Panc1 (cell line): ENCODE measurements around the gene VAPA. TPM values are rescaled to one million over a fixed set of nuclear protein-coding genes. Genes with fewer than 3 reads are reported as not detected.

Experiments
- ATAC-seq: fragments of 200-7000 bp; cut with Tn5 transposase; 2 replicates; pipeline ENCODE4 v1.9.1; 2020; ENCODE audit warnings: mild to moderate bottlenecking, moderate library complexity
- BruUV-seq: library from RNA; stranded (reverse); fragments of 400-500 nt; replicated peaks from 2 replicates; lab custom pipeline; 2021; lab: Mats Ljungman, UMichigan
- CTCF ChIA-PET: fragments of 300-600 bp; sonication (Branson Sonifier 250); formaldehyde crosslinking; loops from one replicate; lab custom pipeline; 2022; ENCODE audit warnings: antibody characterized with exemption; lab: Charles Lee
- POLR2A ChIA-PET: fragments of 300-600 bp; sonication (Branson Sonifier 250); formaldehyde crosslinking; loops from one replicate; lab custom pipeline; 2022; ENCODE audit warnings: antibody characterized with exemption; lab: Charles Lee
- DNase-seq: peaks from one replicate; pipeline ENCODE4 v3.0.0-alpha.2; 2010; ENCODE audit warnings: low read depth, low spot score
- H3K27ac ChIP-seq: 2 replicates; pipeline ENCODE4 v1.5.1; 2011; ENCODE audit warnings: mild to moderate bottlenecking, low read length, inconsistent platforms
- H3K27me3 ChIP-seq: fragments of 200-500 bp; sonication (Bioruptor generic); 2 replicates; pipeline ENCODE4 v1.6.0; 2014; ENCODE audit warnings: low read length, inconsistent platforms; ENCODE audit not compliant: control insufficient read depth, insufficient read depth
- H3K36me3 ChIP-seq: fragments of 200-500 bp; sonication (Bioruptor generic); 2 replicates; pipeline ENCODE4 v1.5.1; 2014; ENCODE audit warnings: inconsistent platforms, mild to moderate bottlenecking, low read length, moderate library complexity; ENCODE audit not compliant: control insufficient read depth, insufficient read depth
- H3K4me1 ChIP-seq: 2 replicates; pipeline ENCODE4 v1.5.1; 2011; ENCODE audit warnings: inconsistent platforms, mild to moderate bottlenecking, low read length, moderate library complexity; ENCODE audit not compliant: control insufficient read depth, insufficient read depth
- H3K4me3 ChIP-seq, 2 experiments: 2 replicates each; pipeline ENCODE4 v1.5.1; 2011 to 2012; ENCODE audit warnings: low read depth in 2 of 2, low read length in 2 of 2, mild to moderate bottlenecking in 2 of 2, inconsistent platforms in 1 of 2, moderate library complexity in 1 of 2
- H3K9me3 ChIP-seq: fragments of 200-500 bp; sonication (Bioruptor generic); 2 replicates; pipeline ENCODE4 v1.5.1; 2014; ENCODE audit warnings: low read depth, mild to moderate bottlenecking, inconsistent platforms, low read length, moderate library complexity; ENCODE audit not compliant: control insufficient read depth, insufficient read depth
- POLR2AphosphoS5 ChIP-seq: IDR thresholded peaks from 2 replicates; pipeline ENCODE4 v1.6.1; 2012; ENCODE audit warnings: mild to moderate bottlenecking, low read depth, low read length, moderate library complexity
- SIN3A ChIP-seq: IDR thresholded peaks from 2 replicates; pipeline ENCODE4 v1.6.1; 2012; ENCODE audit warnings: low read depth, mild to moderate bottlenecking, low read length, moderate library complexity, borderline replicate concordance; ENCODE audit not compliant: insufficient read depth
- TCF7L2 ChIP-seq: IDR thresholded peaks from 2 replicates; pipeline ENCODE4 v1.6.1; 2011; ENCODE audit warnings: mild to moderate bottlenecking, low read depth, low read length, inconsistent platforms
- in situ Hi-C: cut with HindIII; loops from 2 replicates; pipeline ENCODE4 v1.10.0; 2016; ENCODE audit warnings: low sequenced_read_pairs, low pct_unique_long_range_greater_than_20kb
- intact Hi-C: fragments of 100-400 bp; cut with micrococcal nuclease; formaldehyde crosslinking; loops from one replicate; pipeline ENCODE4 v1.10.0; 2022; ENCODE audit not compliant: unreplicated experiment
- total RNA-seq: library from RNA; stranded (reverse); gene quantifications from one replicate; pipeline ENCODE4 v1.2.1, GENCODE V29; 2021; ENCODE audit not compliant: unreplicated experiment
- TF ChIP-seq, protein P1 (sequence below), 2 experiments: IDR thresholded peaks; 2 replicates each; pipeline ENCODE4 v1.6.1; 2011 to 2012; ENCODE audit warnings: low read depth in 2 of 2, control low read depth in 1 of 2, low read length in 1 of 2, mild to moderate bottlenecking in 1 of 2, moderate library complexity in 1 of 2; ENCODE audit not compliant: insufficient read depth in 1 of 2
- TF ChIP-seq, protein P2 (sequence below): fragments of 450-650 bp; IDR thresholded peaks from 2 replicates; pipeline ENCODE4 v1.5.1; 2017; ENCODE audit warnings: mild to moderate bottlenecking

VAPA gene
- total RNA-seq, 1 experiment from 2014 or later: 228 TPM

DNA sequence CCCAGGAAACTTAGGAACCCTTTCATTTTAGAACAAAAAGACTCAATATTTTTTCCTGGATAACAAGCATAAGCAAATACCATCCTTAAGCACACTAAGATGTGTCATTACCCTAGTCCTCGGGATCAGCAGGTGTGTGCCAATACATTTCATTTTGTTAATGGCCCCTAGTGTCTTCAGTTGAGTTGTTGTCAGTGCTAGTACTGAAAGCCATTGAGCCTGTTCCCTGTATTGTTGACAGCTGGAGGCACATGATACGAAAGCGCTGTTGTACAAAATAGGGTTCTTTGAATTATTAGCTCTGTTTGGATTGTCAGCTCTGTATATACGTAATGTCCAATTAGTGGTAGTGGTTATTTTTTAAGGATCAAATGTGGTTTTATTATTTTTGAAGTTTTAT, 29.5 kb downstream of the VAPA start:
- TF ChIP-seq, protein P1, sequence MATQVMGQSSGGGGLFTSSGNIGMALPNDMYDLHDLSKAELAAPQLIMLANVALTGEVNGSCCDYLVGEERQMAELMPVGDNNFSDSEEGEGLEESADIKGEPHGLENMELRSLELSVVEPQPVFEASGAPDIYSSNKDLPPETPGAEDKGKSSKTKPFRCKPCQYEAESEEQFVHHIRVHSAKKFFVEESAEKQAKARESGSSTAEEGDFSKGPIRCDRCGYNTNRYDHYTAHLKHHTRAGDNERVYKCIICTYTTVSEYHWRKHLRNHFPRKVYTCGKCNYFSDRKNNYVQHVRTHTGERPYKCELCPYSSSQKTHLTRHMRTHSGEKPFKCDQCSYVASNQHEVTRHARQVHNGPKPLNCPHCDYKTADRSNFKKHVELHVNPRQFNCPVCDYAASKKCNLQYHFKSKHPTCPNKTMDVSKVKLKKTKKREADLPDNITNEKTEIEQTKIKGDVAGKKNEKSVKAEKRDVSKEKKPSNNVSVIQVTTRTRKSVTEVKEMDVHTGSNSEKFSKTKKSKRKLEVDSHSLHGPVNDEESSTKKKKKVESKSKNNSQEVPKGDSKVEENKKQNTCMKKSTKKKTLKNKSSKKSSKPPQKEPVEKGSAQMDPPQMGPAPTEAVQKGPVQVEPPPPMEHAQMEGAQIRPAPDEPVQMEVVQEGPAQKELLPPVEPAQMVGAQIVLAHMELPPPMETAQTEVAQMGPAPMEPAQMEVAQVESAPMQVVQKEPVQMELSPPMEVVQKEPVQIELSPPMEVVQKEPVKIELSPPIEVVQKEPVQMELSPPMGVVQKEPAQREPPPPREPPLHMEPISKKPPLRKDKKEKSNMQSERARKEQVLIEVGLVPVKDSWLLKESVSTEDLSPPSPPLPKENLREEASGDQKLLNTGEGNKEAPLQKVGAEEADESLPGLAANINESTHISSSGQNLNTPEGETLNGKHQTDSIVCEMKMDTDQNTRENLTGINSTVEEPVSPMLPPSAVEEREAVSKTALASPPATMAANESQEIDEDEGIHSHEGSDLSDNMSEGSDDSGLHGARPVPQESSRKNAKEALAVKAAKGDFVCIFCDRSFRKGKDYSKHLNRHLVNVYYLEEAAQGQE (IDR thresholded peaks at IDR 0.05; ENCODE audit: insufficient read depth in 1 of 2, low read depth in 2 of 2, low read length in 1 of 2): no peak
- TF ChIP-seq POLR2AphosphoS5: no peak
- no peak for TF ChIP-seq TCF7L2
- TF ChIP-seq SIN3A: no peak
- TF ChIP-seq, protein P2, sequence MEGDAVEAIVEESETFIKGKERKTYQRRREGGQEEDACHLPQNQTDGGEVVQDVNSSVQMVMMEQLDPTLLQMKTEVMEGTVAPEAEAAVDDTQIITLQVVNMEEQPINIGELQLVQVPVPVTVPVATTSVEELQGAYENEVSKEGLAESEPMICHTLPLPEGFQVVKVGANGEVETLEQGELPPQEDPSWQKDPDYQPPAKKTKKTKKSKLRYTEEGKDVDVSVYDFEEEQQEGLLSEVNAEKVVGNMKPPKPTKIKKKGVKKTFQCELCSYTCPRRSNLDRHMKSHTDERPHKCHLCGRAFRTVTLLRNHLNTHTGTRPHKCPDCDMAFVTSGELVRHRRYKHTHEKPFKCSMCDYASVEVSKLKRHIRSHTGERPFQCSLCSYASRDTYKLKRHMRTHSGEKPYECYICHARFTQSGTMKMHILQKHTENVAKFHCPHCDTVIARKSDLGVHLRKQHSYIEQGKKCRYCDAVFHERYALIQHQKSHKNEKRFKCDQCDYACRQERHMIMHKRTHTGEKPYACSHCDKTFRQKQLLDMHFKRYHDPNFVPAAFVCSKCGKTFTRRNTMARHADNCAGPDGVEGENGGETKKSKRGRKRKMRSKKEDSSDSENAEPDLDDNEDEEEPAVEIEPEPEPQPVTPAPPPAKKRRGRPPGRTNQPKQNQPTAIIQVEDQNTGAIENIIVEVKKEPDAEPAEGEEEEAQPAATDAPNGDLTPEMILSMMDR: no peak
- BruUV-seq: no TSS peak
- ChIA-PET POLR2A (no interaction called here), CTCF (no interaction called here)
- intact Hi-C loops (no loop called here), in situ Hi-C loops (no loop called here)
- H3K27ac ChIP-seq: no peak overlapping the region
- ATAC-seq (no peak), DNase-seq (no peak)
- H3K4me3 ChIP-seq: no peak overlapping the region
- H3K9me3 ChIP-seq: no peaks in the 10 kb centered on the region
- H3K4me1 ChIP-seq: no peaks in the 10 kb centered on the region
- H3K27me3 ChIP-seq: no peaks in the 10 kb centered on the region
- peaks cover 33% of the 10 kb centered on the region for H3K36me3 ChIP-seq

DNA sequence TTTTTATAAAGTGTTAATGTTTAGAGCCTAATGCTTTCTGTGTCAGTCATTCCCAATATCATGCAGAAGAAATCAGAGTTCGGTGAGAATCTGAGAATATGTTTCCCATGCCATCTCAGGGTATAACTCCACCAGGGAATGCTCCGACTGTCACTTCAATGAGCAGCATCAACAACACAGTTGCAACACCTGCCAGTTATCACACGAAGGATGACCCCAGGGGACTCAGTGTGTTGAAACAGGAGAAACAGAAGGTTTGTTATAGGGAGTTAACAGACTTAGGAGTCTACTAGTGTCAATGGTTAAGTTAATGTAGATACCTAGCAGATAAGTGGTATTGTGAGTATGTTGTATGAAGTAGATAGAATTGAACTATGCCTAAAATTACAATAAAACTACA, 31.0 kb downstream of the VAPA start:
- POLR2A ChIA-PET: no interaction called here
- no peaks in the 10 kb centered on the region for H3K9me3 ChIP-seq
- intact Hi-C loops: no loop called here
- ATAC-seq (no peak), DNase-seq (no peak)
- BruUV-seq: no TSS peak
- no peak overlapping the region for H3K27ac ChIP-seq
- H3K36me3 ChIP-seq: peaks cover 27% of the 10 kb centered on the region
- no peaks in the 10 kb centered on the region for H3K4me1 ChIP-seq
- H3K27me3 ChIP-seq: no peaks in the 10 kb centered on the region
- TF ChIP-seq TCF7L2 (no peak), POLR2AphosphoS5 (no peak), SIN3A (no peak)
- TF ChIP-seq, protein P2: no peak
- TF ChIP-seq, protein P1 (IDR thresholded peaks at IDR 0.05; ENCODE audit: insufficient read depth in 1 of 2, low read depth in 2 of 2, low read length in 1 of 2): no peak
- CTCF ChIA-PET: no interaction called here
- in situ Hi-C loops: no loop called here
- no peak overlapping the region for H3K4me3 ChIP-seq
